Neural cell (in vitro differentiated cells): ENCODE data around the gene CCNJL.

ENCODE experiments used
- POLR2AphosphoS5 ChIP-seq: IDR thresholded peaks from 2 replicates; pipeline ENCODE4 v1.6.1; 2012
- TF ChIP-seq, protein P1 (sequence below): fragments of 450-650 bp; IDR thresholded peaks from 2 replicates; pipeline ENCODE4 v1.5.1; 2014; ENCODE audit warnings: antibody characterized with exemption, mild to moderate bottlenecking, moderate library complexity; ENCODE audit not compliant: poor library complexity, severe bottlenecking

DNA sequence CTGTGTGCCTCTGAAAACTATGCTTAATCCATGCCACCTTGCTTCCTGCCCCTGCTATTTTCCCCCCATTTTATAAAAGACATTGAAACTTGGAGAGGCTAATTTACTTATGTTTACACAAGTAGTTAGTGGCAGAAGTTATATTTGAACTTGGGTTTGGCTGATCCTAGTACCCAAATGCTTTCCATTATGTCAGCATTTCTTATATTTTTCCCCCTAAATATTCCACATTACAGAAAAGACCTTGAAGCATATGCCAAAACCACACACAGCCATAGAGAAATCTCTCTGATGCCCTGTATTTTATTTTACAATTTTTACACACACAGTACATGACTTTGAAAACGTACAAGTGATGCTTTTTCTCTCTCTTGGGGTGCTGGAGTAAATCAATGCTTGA is 46.9 kb upstream of the CCNJL start:
- TF ChIP-seq, protein P1, sequence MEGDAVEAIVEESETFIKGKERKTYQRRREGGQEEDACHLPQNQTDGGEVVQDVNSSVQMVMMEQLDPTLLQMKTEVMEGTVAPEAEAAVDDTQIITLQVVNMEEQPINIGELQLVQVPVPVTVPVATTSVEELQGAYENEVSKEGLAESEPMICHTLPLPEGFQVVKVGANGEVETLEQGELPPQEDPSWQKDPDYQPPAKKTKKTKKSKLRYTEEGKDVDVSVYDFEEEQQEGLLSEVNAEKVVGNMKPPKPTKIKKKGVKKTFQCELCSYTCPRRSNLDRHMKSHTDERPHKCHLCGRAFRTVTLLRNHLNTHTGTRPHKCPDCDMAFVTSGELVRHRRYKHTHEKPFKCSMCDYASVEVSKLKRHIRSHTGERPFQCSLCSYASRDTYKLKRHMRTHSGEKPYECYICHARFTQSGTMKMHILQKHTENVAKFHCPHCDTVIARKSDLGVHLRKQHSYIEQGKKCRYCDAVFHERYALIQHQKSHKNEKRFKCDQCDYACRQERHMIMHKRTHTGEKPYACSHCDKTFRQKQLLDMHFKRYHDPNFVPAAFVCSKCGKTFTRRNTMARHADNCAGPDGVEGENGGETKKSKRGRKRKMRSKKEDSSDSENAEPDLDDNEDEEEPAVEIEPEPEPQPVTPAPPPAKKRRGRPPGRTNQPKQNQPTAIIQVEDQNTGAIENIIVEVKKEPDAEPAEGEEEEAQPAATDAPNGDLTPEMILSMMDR = no peak
- no peak for TF ChIP-seq POLR2AphosphoS5
